Activated CD8-positive, alpha-beta memory T cell treated with anti-CD3 and anti-CD28 coated beads, Interleukin-2, amount 50 U/mL, for 48 hours (primary cell): Measurements from ENCODE around the gene GALNT1.
"Not testable (repeated sequence)": the region's sequence is repeated elsewhere in the genome, so short reads cannot be mapped to it uniquely, and the experiment has no call there.

Experiments
- DNase-seq: peaks from one replicate; pipeline ENCODE4 v3.0.0-alpha.2; 2020

GALNT1 gene

GRCh38 chr18:35581546-35581897 lies at the start of gene GALNT1:
Gene GALNT1 (plus strand): TSS chr18:35581740. CDS start chr18:35654663, 72,923 bp downstream.
- no peak for DNase-seq

DNA sequence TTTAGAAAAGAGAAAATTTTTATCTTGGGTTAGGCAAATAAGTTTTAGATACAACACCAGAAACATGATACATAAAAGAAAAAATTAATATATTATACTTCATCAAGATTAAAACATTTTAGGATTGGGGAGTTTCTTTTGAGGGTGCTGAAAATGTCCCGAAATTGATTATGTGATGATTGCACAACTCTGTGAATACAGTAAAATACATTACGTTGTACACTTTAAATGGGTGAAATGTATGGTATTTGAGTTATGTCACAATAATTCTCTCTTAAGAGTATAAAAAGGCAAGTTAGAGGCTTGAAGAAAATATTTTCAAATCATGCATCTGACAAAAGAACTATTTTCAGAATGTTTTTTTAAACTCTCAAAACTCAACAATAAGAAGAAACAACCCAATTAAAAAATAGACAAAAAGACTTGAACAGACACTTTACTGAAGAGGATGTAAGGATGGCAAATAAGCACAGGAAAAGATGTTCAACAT lies 47.6 kb upstream of the GALNT1 start:
- no peak for DNase-seq

GRCh38 chr18:35535297-35535696 lies 46.2 kb upstream of the GALNT1 start:
- DNase-seq = no peak

DNA sequence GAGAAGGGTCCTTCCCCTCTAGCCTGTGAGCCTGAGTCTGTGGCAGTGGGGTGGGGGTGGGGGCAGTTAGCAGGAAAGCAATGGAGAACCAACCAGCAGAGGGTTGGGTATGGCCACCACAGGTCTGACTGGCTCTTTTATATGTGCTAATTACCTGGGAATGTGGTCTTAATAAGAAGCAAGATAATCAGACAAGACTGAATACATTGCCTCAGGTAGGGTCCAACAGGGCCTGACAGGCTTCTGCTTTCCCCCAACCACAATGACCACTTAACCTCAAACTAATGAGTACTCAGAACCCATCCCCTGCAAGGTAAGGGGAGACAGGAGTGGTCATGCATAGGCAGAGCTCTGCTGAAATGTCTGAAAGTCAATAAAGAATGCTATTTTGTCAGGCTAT lies 39.2 kb upstream of the GALNT1 start:
- DNase-seq = no peak

- no peak for DNase-seq
Observed at GRCh38 chr18:35547008-35547605, 34.4 kb upstream of the GALNT1 start.

DNA sequence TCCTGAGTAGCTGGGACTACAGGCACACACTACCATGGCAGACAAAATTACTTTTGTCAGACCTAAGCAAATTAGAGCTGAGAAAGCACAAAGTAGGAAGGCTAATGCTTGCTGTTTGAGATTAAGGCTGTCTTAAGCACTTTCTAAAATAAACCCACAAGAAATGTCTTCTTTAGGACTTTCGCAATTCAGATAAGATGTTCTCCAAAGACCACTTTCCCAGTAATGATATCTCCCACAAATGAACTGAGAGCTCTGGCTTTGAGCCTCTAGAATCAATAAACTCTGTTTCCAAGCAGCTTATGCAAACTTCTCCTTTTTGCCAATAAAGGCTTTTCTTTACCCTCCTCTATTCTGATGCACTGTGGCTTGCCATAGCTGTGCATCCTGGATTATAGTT lies 32.0 kb upstream of the GALNT1 start:
- no peak for DNase-seq

DNA sequence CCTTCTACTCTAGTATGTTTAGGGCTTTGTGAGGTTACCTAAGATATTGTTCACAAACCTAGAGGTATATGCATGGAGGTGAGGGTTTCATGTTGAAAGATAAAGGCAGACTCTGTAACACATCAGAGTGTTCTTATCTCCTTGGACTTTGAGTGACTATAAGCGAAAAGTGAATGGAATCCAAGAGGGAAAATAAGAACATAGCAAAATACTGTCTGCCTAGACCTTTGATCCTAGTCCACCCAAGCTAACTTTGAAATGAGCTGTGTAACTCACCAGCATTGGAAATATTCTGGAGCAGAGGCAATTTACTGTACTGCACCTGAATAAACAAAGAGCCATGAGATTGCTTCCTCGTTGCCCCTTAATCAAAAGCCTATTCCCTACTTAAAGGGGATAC lies 28.2 kb upstream of the GALNT1 start:
- no peak for DNase-seq

DNA sequence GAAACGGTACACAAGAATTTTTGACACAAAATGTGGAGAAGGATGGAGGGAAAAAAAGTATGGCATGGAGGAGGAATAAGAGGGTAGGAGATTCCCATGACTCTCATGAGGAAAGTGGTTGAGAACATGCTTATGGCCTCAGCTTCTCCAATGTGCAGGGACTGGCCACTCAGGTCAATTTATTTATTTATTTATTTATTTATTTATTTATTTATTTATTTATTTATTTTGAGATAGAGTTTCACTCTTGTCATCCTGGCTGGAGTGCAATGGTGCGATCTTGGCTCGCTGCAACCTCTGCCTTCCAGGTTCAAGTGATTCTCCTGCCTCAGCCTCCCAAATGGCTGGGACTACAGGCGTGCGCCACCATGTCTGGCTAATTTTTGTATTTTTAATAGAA lies 26.0 kb upstream of the GALNT1 start:
- not testable (repeated sequence) for DNase-seq

DNA sequence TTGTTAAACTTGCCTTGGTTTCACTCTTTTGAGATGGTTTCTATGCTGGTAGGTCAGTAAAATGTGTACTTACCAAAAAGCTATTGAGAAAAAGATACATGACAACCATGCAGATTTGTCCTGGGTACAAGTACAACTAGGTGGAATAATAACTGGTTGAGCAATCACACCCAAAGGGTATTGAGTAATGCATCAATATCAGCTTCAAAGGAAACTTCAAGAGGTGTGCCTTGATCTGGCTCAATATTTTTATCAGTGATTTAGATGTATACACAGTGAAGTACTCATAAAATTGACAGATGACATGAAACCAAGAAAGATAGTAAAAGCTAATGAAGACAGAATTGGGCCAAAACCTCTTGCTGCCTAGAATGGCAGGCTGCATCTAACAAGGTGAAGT lies 21.7 kb upstream of the GALNT1 start:
- DNase-seq = no peak

DNA sequence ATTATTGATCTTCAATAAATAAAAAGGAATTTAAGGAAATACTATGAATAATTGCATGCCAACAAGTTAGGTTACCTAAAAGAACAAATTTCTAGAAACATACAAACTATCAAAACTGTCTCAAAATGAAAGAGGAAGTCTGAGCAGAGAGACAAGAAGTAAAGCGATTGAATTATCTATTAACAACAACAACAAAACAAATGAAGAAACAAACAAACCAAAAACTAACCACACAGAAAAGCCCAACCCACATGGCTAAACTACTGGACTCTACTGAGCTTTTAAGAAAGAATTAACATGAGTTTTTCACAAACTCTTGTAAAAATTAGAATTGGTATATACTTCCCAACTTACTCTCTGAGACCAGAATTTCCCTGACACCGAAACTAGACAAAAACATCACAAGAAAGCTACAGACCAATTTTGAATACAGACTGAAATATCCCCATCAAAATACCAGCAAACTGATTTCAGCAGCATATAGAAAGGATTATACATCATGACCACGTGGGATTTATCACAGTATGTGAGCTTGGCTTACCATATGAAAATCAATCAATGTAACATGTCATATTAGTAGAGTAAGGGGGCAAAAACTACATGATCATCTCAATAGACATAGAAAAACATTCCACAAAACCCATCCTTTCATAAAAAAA lies 16.6 kb upstream of the GALNT1 start:
- DNase-seq = no peak

DNA sequence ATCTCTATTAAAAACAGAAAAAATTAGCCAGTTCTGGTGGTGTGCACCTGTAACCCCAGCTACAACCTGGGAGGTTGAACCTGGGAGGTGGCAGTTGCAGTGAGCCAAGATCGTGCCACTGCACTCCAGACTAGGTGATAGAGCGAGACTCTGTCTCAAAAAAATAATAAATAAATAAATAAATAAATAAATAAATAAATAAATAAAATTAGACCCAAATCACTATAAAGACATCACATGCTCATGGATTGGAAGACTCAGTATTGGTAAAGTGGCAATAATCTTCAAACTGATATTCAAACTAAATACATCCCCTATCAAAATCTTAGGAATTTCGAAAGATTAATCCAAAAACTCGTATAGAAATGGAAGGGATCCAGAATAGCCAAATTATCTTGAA lies 15.5 kb upstream of the GALNT1 start:
- no peak for DNase-seq

DNA sequence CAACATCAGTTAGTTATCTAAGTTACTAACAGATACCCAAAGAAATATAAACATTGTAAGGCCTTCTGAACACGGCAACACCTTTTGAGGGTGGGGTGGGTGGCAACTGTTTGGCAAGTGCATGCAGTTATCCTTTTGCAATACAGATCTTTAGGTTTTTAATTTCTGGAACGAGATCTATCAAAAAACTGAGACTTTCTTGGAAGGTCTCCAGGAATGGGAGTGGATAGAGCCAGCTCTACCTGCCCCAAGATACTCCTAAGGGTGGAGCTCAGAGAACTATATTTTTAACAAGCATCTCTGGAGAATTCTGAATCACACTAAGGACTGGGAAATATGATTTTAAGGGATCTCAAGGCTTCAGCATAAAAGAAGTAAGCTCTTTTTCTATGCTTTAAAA lies 11.4 kb upstream of the GALNT1 start:
- no peak for DNase-seq

DNA sequence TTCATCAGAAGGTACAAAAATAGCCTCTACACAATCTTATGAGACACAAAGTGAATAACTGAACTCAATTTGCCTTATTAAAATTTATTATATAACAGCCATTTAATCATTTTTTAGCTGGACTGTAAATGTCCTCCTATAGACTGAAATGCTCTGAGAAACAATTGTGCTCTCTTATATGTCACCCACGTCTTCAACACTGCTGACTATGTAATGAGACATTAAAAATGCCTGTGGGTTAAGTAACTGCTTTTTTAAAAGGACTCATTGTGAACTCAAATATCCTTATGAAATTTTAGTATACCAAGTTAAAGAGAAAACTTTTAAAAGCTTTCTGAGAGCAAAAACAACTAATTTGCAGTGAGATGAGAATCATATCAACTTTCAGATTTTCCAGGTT lies 10.4 kb upstream of the GALNT1 start:
- no peak for DNase-seq

GRCh38 chr18:35572644-35573043 lies 8.9 kb upstream of the GALNT1 start:
- no peak for DNase-seq

GRCh38 chr18:35573531-35573930 lies 8.0 kb upstream of the GALNT1 start:
- DNase-seq = no peak

- DNase-seq = not testable (repeated sequence)
Observed at GRCh38 chr18:35576240-35576845, 5.2 kb upstream of the GALNT1 start.

DNA sequence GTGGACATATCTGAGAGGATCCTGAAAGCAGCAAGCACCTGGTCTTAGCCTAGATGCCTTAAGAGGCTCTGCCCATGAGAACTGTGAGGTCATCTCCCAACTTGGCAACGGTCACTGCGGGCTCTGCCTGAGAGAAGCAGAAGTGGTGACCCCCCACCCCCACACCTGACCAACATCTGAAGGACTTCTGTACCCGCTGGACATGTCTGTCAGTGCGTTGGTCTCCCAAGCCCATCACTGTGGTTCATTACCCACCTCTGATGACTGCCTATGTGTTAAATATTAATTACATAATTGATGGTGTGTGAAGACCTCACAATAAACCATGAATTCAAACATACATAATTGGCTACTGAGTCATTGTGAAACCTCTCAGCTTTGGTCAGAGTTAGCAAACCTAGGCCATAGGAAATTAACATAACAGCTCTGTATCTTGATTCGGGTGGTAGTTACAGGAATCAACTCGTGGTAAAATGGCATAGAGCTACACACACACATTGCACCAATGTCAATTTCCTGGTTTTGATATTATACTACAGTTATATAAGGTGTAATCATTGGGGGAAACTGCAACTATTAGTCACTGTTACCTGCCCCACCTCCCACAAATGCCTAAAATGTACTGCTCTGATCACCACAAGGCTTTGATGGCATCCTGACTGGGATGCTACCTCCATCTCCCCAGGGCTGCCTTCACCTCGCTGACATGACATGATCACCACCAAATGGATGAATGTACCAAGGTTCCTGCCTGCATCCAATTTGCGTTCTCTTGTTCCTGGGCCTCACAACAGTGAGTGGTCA lies 4.3 kb upstream of the GALNT1 start:
- DNase-seq = peak; percentile 57

- no peak for DNase-seq
Observed at GRCh38 chr18:35578481-35578880, 3.1 kb upstream of the GALNT1 start.

- DNase-seq = no peak
Observed at GRCh38 chr18:35578936-35579335, 2.6 kb upstream of the GALNT1 start.

DNA sequence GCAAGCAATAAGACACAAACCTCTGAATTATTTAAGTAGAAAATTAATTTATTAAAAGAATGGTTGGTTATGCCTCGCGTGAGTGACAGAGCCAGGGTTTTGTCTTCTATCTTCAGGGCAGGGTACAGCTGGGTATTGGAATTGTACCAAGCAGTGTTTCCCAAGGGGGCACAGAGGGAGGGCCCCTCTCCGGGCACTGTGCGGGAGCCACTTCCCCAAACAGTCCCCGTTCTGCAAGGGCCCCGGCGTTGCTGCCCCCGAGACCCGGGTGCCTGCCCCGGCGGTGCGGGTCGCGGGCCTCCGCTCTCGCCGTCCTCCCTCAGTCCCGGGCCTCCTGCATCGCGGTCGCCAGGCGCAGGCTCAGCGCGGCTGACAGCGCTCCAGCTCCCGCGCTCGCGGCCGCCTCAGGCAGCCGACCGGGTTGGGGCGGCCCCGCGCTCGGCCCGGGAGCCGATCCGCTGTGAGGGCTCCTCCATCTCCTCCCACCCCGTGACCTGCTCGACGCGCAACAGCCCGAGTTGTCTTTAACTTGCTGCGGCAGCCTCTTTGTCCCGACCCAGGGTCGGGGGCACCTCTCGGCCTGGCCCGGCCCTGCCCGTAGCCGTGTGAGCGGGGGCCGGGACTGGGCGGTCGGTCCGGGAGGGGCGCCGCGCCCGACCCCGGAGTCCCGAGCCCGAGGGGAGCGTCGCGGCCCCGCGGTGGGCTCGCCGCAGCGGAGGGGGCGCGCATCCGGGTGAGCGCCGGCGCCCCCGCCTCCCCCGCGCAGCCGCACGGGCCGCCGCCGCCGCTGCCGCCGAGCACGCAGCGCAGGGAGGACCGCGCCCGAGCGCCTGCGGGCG lies 620 bp upstream of the GALNT1 start:
- peak; percentile 77 for DNase-seq

DNA sequence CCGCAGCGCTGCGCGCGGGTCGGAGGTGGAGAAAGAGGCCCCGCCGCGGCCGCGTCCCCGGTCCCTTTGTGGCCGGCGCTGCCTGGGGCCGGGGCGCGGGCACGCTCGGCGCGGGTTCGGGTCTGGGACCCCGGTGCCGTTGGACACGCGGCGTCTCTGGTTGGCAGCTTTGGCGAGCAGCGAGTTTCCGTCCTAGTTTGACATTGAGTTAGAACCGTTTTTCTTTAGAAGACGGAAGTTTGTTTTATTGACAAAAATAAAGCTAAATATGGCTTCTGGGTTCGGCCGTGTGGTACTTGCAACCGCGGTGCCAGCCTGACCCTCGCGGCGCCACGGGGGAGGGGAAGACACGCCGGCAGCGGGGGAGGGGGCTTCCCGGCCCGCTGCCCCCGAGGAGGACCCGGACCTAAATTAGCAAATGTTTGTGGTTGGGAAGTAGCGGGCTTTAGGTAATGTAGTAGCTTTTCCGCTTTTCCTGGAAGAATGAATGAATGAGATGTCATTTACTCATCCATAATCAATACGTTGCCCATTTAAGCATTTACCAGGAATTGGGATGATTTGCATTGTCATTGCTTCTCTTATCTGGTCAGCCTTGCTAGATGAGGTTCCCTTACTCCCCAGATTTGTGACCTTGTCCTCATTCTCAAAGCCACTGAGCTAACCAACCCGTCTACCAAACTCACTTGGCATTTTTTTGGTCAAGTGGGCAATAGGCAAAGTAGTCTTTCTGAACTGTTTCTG lies 530 bp downstream of the GALNT1 start:
- peak; percentile 60 for DNase-seq
